Fibroblast of skin of scalp (primary cell): ENCODE measurements around the gene PAMR1.

ENCODE experiments used
- DNase-seq: peaks from one replicate; pipeline ENCODE4 v3.0.0-alpha.2; 2013

The PAMR1 gene

GRCh38 chr11:35496416-35496815 is 29.0 kb downstream of the PAMR1 start:
- no peak for DNase-seq

DNA sequence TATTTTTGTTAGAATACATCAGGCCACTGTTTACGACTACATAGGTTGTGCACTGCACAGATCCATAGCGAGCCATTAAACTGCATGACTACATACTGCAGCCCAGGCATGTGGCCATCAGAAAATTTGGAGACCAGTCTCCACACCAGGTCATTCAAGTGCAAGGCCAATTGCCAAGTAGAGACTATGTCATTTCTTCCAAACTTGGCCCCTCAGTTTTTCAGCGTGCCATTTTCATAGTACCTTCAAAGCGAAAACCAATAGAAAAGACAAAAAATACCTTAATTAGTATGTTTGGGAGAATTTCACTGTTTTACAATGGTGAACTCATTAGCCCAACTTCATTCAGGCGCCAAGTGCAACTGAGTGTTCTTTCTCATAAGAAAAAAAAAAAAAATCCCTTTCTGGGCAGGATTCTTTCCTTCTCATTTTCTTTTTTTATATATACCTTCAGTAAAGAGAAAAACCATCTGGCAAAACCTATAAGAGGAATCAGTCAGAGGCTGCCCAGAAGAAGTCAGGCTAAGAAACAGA is 30.4 kb downstream of the PAMR1 start:
- DNase-seq: no peak

DNA sequence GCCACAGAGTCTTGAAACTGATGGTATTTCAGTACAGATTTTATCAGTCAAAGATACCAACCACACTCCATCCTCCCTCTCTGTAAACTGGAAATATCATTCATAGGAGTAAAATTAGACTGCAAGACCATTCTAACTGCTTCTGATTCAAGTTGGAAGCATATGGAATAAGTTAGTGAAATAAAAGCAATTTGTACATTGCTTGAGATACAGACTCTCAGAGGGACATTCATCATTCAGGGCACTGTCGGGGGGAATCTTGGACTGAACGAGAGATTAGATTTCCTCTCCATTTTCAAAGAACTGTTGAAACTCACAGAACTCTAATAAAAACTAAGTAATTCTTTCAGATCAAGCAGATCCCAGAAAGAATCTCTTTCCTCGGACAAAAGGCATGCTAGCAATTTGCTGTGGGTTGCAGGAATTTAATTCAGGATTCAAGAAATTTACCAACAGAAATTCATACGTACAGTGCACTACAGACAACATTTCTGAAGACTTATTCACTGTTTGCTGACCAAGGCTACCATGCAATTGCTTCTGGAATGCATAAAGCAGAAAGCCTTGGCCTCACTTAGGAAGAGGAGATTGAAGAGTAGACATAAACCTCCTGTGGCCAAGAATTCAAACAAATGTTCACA is 34.1 kb downstream of the PAMR1 start:
- peak; percentile 97 for DNase-seq

DNA sequence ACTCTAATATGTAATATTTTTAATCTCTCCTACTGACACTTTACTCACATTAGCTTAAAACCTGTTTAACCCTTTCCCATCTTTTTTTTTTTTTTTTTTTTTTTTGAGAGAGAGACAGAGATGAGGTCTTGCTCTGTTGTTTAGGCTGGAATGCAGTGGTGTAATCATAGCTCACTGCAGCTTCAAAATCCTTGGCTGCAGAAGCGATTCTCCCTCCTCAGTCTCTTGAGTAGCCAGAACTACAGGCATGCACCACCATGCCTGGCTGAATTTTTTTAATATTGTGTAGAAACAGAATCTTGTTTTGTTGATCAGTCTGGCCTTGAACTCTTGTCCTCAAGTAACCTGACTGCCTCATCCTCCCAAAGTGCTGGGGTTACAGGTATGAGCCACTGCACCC is 37.3 kb downstream of the PAMR1 start:
- peak; percentile 66 for DNase-seq

- peak; percentile 74 for DNase-seq
Observed at GRCh38 chr11:35487532-35488078, 37.8 kb downstream of the PAMR1 start.

GRCh38 chr11:35486934-35487333 is 38.5 kb downstream of the PAMR1 start:
- no peak for DNase-seq

- no peak for DNase-seq
Observed at GRCh38 chr11:35486446-35486845, 39.0 kb downstream of the PAMR1 start.

- DNase-seq: peak; percentile 86
Observed at GRCh38 chr11:35485656-35486322, 39.6 kb downstream of the PAMR1 start.

GRCh38 chr11:35484435-35484834 is 41.0 kb downstream of the PAMR1 start:
- peak; percentile 88 for DNase-seq

DNA sequence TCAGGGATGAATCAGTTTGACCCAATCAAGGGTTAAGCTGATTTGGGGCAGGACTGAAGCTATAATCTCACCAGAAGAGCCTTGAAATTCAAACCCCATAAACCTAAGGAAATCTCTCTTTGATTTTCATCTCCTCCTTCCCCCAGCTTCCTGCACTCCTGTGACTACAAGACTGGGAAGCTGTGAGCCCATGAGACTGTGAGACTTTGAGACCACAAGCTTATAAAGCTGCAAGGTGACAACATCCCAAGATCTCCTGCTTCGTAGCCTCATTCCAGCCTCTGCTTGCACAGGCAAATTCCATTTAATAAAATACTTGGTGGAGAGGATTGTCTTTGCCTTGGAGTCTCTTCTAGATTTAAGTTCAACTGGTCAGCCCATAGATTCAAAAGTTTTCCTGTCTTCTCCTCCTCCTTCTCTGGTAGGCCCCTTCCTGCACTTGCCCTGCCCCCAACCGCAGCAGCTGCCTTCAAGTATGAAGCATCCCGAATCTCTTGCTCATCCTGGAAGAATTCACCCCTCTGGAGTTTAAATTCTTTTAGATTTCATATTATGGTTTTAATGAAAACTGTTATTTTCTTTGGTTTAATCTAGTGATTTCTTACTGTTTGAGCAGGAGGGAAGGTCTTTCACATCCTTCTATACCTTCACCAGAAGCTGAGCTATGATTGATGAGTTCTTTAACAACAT is 42.1 kb downstream of the PAMR1 start:
- peak; percentile 92 for DNase-seq

GRCh38 chr11:35479731-35480130 is 45.7 kb downstream of the PAMR1 start:
- DNase-seq: no peak

GRCh38 chr11:35478471-35479091 is 46.8 kb downstream of the PAMR1 start:
- DNase-seq: no peak

DNA sequence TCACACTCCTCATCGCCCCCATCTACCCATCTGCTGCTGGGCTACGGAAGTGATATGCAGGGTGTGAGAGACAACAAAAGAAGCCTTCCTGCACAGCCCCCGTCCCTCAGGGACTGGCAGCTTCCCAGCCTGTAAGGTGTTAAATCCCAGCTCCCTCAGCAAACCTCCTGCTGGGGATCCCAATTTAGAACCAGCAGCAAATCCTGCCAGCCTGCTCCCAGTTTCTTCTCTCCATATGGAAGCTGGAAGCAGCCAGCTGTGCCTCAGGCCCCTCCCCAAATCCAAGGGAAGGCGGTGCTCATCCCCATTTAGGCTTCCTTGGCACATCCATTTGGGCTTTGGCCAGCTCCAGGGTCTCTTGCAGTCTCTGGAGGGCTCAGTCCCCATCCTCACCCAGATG is 47.5 kb downstream of the PAMR1 start:
- no peak for DNase-seq

DNA sequence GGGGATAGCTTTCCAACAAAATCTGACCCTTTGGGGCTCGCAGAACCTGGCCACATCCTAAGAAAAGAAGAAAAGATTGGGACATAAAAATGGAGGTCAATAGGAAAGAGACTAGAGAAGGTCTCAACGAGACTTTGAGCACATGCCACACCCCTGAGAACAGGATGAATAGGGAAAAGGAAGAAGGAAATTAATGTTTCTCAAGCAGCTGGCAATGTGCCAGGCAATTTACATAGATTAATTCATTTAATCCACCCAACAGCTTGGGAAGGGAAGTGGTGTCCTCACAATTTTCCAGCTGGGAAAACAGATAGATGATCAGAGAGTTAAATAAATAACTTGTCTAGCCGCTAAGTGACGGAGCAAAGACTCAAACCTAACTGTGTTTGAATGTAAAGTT is 50.7 kb downstream of the PAMR1 start:
- DNase-seq: no peak

- DNase-seq: no peak
Observed at GRCh38 chr11:35473795-35474374, 51.5 kb downstream of the PAMR1 start.

GRCh38 chr11:35470616-35471015 is 54.8 kb downstream of the PAMR1 start:
- no peak for DNase-seq

DNA sequence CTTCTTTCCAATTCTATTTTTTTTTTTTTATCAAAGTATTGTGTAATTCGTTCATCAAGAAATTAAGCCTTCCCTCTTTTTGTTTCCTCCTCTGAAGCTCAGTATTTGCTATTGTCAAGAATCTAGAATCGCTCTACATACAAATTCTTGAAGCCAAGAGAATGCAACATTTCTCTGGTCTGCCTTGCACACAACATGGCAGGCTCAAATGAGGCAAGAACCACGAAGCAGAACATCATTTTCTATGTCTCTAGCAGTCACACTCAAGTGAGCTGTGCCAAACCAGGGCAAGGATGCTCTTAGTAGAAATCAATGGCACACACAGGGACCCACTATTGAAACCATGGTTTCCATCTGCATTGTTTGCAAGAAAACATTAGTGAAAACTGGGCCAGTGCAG is 59.4 kb downstream of the PAMR1 start:
- DNase-seq: no peak

GRCh38 chr11:35464308-35464707 is 61.1 kb downstream of the PAMR1 start:
- peak; percentile 61 for DNase-seq

DNA sequence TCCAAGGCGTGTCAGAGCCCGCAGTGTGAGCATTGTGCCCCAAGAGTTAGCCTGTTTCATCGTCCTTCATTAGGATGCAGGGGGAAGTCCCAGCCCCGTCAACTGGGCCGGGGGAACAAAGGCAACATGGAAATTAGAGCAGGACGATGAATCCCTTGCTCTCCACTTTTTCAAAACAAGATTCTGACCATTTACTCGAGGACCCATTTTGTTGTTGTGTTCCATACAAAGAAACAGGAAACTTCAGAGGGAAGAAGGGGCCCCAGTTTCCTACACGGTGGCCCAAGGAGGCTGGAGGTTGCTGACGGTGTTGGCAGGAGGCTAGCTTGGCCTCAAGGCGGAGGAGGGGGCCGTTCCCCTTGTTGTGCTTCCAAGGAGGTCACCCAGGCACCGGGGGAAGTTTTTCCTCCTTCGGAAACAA is 62.1 kb downstream of the PAMR1 start:
- DNase-seq: no peak

- DNase-seq: no peak
Observed at GRCh38 chr11:35461917-35462538, 63.4 kb downstream of the PAMR1 start.

- no peak for DNase-seq
Observed at GRCh38 chr11:35459489-35459888, 65.9 kb downstream of the PAMR1 start.

GRCh38 chr11:35458846-35459245 is 66.6 kb downstream of the PAMR1 start:
- DNase-seq: peak; percentile 80
